SK-N-SH (cell line): Measurements from ENCODE around the gene IL7R. TPM values are rescaled to one million over a fixed set of nuclear protein-coding genes. Genes with fewer than 3 reads are reported as not detected.

Experiments used
- CTCF ChIA-PET: fragments of 300-600, 350-600 bp; formaldehyde crosslinking; extraction: SDS; loops from one replicate; lab custom pipeline; 2021; lab: Yijun Ruan, JAX
- POLR2A ChIA-PET: fragments of 350-600 bp; sonication (Branson Sonifier 250); formaldehyde crosslinking; extraction: SDS; loops from one replicate; lab custom pipeline; 2020; ENCODE audit warnings: antibody characterized with exemption, inconsistent platforms; lab: Yijun Ruan, JAX
- DNase-seq: peaks from one replicate; pipeline ENCODE4 v3.0.0; 2012
- H2AFZ ChIP-seq: fragments of 200-600 bp; sonication (generic); 2 replicates; pipeline ENCODE4 v1.8.1; 2016; ENCODE audit warnings: antibody characterized with exemption, mild to moderate bottlenecking, low read depth
- H3F3A ChIP-seq: fragments of 200-600 bp; sonication (generic); replicated peaks from 2 replicates; pipeline ENCODE3; 2016; ENCODE audit warnings: antibody characterized with exemption, mild to moderate bottlenecking; ENCODE audit not compliant: insufficient read depth
- H3K27ac ChIP-seq, 2 experiments: fragments of 200-500 bp in 1 of 2; fragments of 200-600 bp in 1 of 2; sonication (Bioruptor generic) in 1 of 2; sonication (generic), shearing (Covaris generic) in 1 of 2; 2 replicates each; pipeline versions ENCODE4 v1.5.1 to v1.6.1; 2014 to 2016; ENCODE audit warnings: low read depth in 2 of 2, inconsistent platforms in 1 of 2, low read length in 1 of 2, mild to moderate bottlenecking in 1 of 2, mixed read lengths in 1 of 2
- H3K27me3 ChIP-seq: fragments of 200-600 bp; sonication (generic), shearing (Covaris generic); 2 replicates; pipeline ENCODE4 v1.6.1; 2016; ENCODE audit warnings: mixed run types; ENCODE audit not compliant: insufficient read depth
- H3K36me3 ChIP-seq, 2 experiments: fragments of 200-500 bp in 1 of 2; fragments of 200-600 bp in 1 of 2; sonication (Bioruptor generic) in 1 of 2; sonication (generic) in 1 of 2; replicated peaks in 1 of 2; 2 replicates each; pipeline versions ENCODE3 to v1.5.1; 2014 to 2016; ENCODE audit warnings: low read length in 1 of 2, mild to moderate bottlenecking in 1 of 2; ENCODE audit not compliant: insufficient read depth in 2 of 2, control insufficient read depth in 1 of 2
- H3K4me1 ChIP-seq, 2 experiments: fragments of 200-500 bp in 1 of 2; fragments of 200-600 bp in 1 of 2; sonication (Bioruptor generic) in 1 of 2; sonication (generic), shearing (Covaris generic) in 1 of 2; 2 replicates each; pipeline versions ENCODE4 v1.5.1 to v1.6.1; 2014 to 2016; ENCODE audit warnings: low read depth in 1 of 2, low read length in 1 of 2, mixed run types in 1 of 2; ENCODE audit not compliant: insufficient read depth in 2 of 2, control insufficient read depth in 1 of 2
- H3K4me2 ChIP-seq: fragments of 200-600 bp; sonication (generic), shearing (Covaris generic); 2 replicates; pipeline ENCODE4 v1.6.1; 2017; ENCODE audit warnings: mixed run types
- H3K4me3 ChIP-seq, 2 experiments: fragments of 200-500 bp in 1 of 2; fragments of 200-600 bp in 1 of 2; sonication (Bioruptor generic) in 1 of 2; sonication (generic), shearing (Covaris generic) in 1 of 2; 2 replicates each; pipeline versions ENCODE4 v1.5.1 to v1.8.1; 2014 to 2016; ENCODE audit warnings: low read depth in 2 of 2, inconsistent platforms in 1 of 2, low read length in 1 of 2, mild to moderate bottlenecking in 1 of 2, mixed read lengths in 1 of 2, moderate library complexity in 1 of 2
- H3K79me2 ChIP-seq: fragments of 200-600 bp; sonication (generic); 2 replicates; pipeline ENCODE4 v1.8.1; 2017; ENCODE audit warnings: mild to moderate bottlenecking; ENCODE audit not compliant: insufficient read depth
- H3K9ac ChIP-seq: fragments of 200-600 bp; sonication (generic); 2 replicates; pipeline ENCODE4 v1.6.1; 2017; ENCODE audit warnings: mixed run types
- H3K9me2 ChIP-seq: fragments of 200-600 bp; sonication (generic); 2 replicates; pipeline ENCODE4 v1.6.1; 2017; ENCODE audit warnings: mixed run types
- H3K9me3 ChIP-seq: fragments of 200-600 bp; sonication (generic); 2 replicates; pipeline ENCODE4 v1.6.1; 2017; ENCODE audit warnings: mixed run types, mild to moderate bottlenecking, moderate library complexity
- H4K20me1 ChIP-seq: fragments of 200-600 bp; sonication (generic); 2 replicates; pipeline ENCODE4 v1.6.1; 2017; ENCODE audit warnings: mild to moderate bottlenecking, mixed run types; ENCODE audit not compliant: insufficient read depth
- CHD2 ChIP-seq: fragments of 150-350 bp; IDR thresholded peaks from 2 replicates; pipeline ENCODE4 v1.6.1; 2018; ENCODE audit warnings: low read length; ENCODE audit not compliant: partially characterized antibody
- ELF1 ChIP-seq: IDR thresholded peaks from 2 replicates; pipeline ENCODE4 v1.4.0; 2012
- EP300 ChIP-seq, 2 experiments: IDR thresholded peaks; 2 replicates each; pipeline versions ENCODE4 v1.4.0 to v1.6.1; 2012; ENCODE audit warnings: borderline replicate concordance in 1 of 2, low read depth in 1 of 2, low read length in 1 of 2
- EZH2phosphoT487 ChIP-seq: fragments of 200-600 bp; sonication (generic); IDR thresholded peaks from 2 replicates; pipeline ENCODE4 v1.6.1; 2017; ENCODE audit warnings: low read depth, mixed run types, mild to moderate bottlenecking, antibody characterized with exemption, moderate library complexity, borderline replicate concordance
- FOSL2 ChIP-seq: IDR thresholded peaks from 2 replicates; pipeline ENCODE4 v1.4.0; 2012; ENCODE audit warnings: low read depth, mild to moderate bottlenecking, moderate library complexity, borderline replicate concordance
- FOXJ3 ChIP-seq: sonication (generic); formaldehyde crosslinking; IDR thresholded peaks from 2 replicates; pipeline ENCODE4 v1.5.1; 2020; ENCODE audit warnings: mild to moderate bottlenecking, missing genetic modification reagents
- FOXM1 ChIP-seq: IDR thresholded peaks from 2 replicates; pipeline ENCODE4 v1.4.0; 2012; ENCODE audit warnings: low read depth, mild to moderate bottlenecking
- GABPA ChIP-seq: IDR thresholded peaks from 2 replicates; pipeline ENCODE4 v1.4.0; 2012; ENCODE audit warnings: low read depth, mild to moderate bottlenecking
- GATA2 ChIP-seq: sonication (generic); formaldehyde crosslinking; IDR thresholded peaks from 2 replicates; pipeline ENCODE4 v1.5.0; 2020; ENCODE audit warnings: mild to moderate bottlenecking, missing genetic modification reagents
- MXI1 ChIP-seq: IDR thresholded peaks from 2 replicates; pipeline ENCODE4 v1.6.1; 2012; ENCODE audit warnings: mild to moderate bottlenecking, low read depth, low read length, improper control_type of control experiment
- POLR2AphosphoS5 ChIP-seq: IDR thresholded peaks from 2 replicates; pipeline ENCODE4 v1.6.1; 2012; ENCODE audit warnings: low read depth, low read length
- RCOR1 ChIP-seq: fragments of 150-350 bp; IDR thresholded peaks from 2 replicates; pipeline ENCODE4 v1.6.1; 2017; ENCODE audit warnings: antibody characterized with exemption, low read length
- RXRA ChIP-seq: IDR thresholded peaks from 2 replicates; pipeline ENCODE4 v1.4.0; 2012; ENCODE audit warnings: low read depth, mild to moderate bottlenecking, borderline replicate concordance
- SIN3A ChIP-seq: IDR thresholded peaks from 2 replicates; pipeline ENCODE4 v1.6.1; 2012; ENCODE audit warnings: low read depth, mild to moderate bottlenecking, low read length, moderate library complexity, borderline replicate concordance
- SMC3 ChIP-seq: IDR thresholded peaks from 2 replicates; pipeline ENCODE4 v1.6.1; 2012; ENCODE audit warnings: low read depth, low read length, improper control_type of control experiment
- TCF12 ChIP-seq: IDR thresholded peaks from 2 replicates; pipeline ENCODE4 v1.4.0; 2012
- TEAD4 ChIP-seq: IDR thresholded peaks from 2 replicates; pipeline ENCODE4 v1.4.0; 2012; ENCODE audit warnings: mild to moderate bottlenecking, borderline replicate concordance; ENCODE audit not compliant: insufficient read depth
- YY1 ChIP-seq: IDR thresholded peaks from 2 replicates; pipeline ENCODE4 v1.4.0; 2012; ENCODE audit warnings: low read depth, mild to moderate bottlenecking
- WGBS: methylation state at CpG from one replicate; pipeline ENCODE4 v1.1.6; 2017; ENCODE audit warnings: low lambda C conversion rate; 5-methylcytosine and 5-hydroxymethylcytosine counted together
- polyA plus RNA-seq, 3 experiments: library from polyadenylated mRNA; depleted of rRNA; stranded (reverse); fragments of >200 nt; gene quantifications; 2 replicates each; pipeline ENCODE4 v1.2.3, GENCODE V29; 2012
- TF ChIP-seq, protein P1 (sequence below): fragments of 150-350 bp; IDR thresholded peaks from 2 replicates; pipeline ENCODE4 v1.6.1; 2017; ENCODE audit warnings: antibody characterized with exemption, low read length, low read depth, borderline replicate concordance
- TF ChIP-seq, protein P2 (sequence below): fragments of 150-350 bp; IDR thresholded peaks from 2 replicates; pipeline ENCODE4 v1.6.1; 2016; ENCODE audit warnings: mild to moderate bottlenecking, low read depth, low read length
- TF ChIP-seq, protein P3 (sequence below): IDR thresholded peaks from 2 replicates; pipeline ENCODE4 v1.4.0; 2012; ENCODE audit warnings: low read depth, borderline replicate concordance

The IL7R gene
- polyA plus RNA-seq, 1 of the 3 experiments (the other 2 are of a cell fraction) = 3.0 TPM

DNA sequence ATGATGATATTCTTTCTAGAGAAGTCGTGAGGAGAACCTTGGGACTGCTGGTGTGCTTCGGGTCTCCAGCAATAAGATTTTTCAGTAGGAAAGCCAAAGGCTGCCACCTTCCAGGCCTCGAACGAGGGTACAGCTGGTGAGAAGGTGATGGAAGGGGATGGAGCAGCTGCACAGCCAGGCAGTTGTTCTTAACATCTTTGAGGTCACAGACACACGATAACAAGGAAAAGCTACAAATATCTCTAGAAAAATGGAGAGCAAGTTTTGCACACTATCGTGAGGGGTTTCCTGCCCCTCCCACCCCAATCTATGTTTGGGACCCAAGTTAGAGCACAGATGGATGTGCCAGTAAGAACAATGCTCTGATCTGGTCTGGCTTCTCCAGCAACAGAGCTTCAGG is 6.8 kb upstream of the IL7R start:
- H4K20me1 ChIP-seq = no peaks in the 10 kb centered on the region
- CTCF ChIA-PET = interaction anchor here (1.0 kb wide), 1 partner anchor 75 kb away, joined by 3 read pairs; no protein-coding TSS in a partner anchor
- H3K27ac ChIP-seq = no peak overlapping the region
- no peaks in the 10 kb centered on the region for H3K36me3 ChIP-seq
- peaks cover 0 to 13% of the 10 kb centered on the region in 2 experiments; a peak in 1 of 4 replicates for H3K4me1 ChIP-seq
- H3K27me3 ChIP-seq = no peaks in the 10 kb centered on the region
- H3K4me2 ChIP-seq = no peak overlapping the region
- peaks cover 4% of the 10 kb centered on the region for H3F3A ChIP-seq
- no peaks in the 10 kb centered on the region for H3K9me2 ChIP-seq
- H2AFZ ChIP-seq = 0 out of 2 replicates have a peak overlapping the region, but pooled peaks have one; percentile 33
- POLR2A ChIA-PET = no interaction called here
- 79% methylated on average over 6 of the region's 6 CpGs for WGBS
- no peaks in the 10 kb centered on the region; the same call in 1 of the 2 replicates for H3K79me2 ChIP-seq
- TF ChIP-seq RCOR1 (no peak), ELF1 (no peak), FOXJ3 (CRISPR knock-in tag) (no peak), YY1 (no peak), POLR2AphosphoS5 (no peak), TCF12 (no peak), EP300 (IDR thresholded peaks at IDR 0.05; ENCODE audit: borderline replicate concordance in 1 of 2, low read depth in 1 of 2, low read length in 1 of 2) (no peak), FOXM1 (no peak)
- TF ChIP-seq, protein P1, sequence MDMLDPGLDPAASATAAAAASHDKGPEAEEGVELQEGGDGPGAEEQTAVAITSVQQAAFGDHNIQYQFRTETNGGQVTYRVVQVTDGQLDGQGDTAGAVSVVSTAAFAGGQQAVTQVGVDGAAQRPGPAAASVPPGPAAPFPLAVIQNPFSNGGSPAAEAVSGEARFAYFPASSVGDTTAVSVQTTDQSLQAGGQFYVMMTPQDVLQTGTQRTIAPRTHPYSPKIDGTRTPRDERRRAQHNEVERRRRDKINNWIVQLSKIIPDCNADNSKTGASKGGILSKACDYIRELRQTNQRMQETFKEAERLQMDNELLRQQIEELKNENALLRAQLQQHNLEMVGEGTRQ = no peak
- no peaks in the 10 kb centered on the region; the same call in 1 of the 2 replicates for H3K9me3 ChIP-seq
- no peak overlapping the region for H3K9ac ChIP-seq
- no peak for DNase-seq
- H3K4me3 ChIP-seq = no peak overlapping the region

DNA sequence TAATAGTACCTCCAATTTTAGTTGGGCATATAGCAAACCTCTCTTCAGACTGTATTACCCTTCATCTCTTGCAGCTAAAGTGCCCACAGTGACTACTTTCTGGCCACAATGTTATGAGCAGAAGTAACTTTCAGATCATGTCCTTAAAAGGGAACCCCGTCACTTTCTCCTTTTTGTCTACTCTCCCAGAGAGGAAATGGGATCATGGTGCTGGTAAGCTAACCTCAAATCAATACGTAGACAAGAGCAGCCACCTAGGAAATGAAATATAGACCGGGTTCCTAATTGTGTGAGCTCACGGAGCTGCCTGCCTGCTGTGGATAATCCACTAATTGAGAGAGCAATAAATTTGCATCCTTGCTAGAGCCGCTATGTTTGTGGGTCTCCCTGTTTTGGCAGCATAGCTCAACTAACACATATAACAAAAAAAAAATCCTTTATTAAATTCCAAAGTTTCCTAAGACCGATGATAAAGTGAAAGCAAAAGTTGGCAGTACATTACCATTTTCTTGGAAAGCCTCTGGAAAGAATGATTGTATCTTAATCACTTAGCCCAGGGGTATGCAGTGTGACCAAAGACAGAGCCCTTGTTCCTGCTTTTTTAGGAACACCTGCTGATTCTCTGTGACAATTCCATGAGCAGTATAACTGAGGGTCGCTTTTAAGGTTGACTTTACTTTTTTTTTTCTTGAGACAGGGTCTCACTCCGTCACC is 5.6 kb upstream of the IL7R start:
- Histone ChIP-seq H3K4me3 (peak overlapping the region; percentile 36 to 48; a peak in 2 of 4 replicates), H2AFZ (peak overlapping the region; percentile 72)
- POLR2A ChIA-PET = no interaction called here
- TF ChIP-seq, protein P2, sequence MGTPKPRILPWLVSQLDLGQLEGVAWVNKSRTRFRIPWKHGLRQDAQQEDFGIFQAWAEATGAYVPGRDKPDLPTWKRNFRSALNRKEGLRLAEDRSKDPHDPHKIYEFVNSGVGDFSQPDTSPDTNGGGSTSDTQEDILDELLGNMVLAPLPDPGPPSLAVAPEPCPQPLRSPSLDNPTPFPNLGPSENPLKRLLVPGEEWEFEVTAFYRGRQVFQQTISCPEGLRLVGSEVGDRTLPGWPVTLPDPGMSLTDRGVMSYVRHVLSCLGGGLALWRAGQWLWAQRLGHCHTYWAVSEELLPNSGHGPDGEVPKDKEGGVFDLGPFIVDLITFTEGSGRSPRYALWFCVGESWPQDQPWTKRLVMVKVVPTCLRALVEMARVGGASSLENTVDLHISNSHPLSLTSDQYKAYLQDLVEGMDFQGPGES = no peak
- no peak for TF ChIP-seq CHD2
- TF ChIP-seq SIN3A = no peak
- no peak for TF ChIP-seq SMC3
- no peak for TF ChIP-seq MXI1
- no peak for TF ChIP-seq EP300 (IDR thresholded peaks at IDR 0.05; ENCODE audit: borderline replicate concordance in 1 of 2, low read depth in 1 of 2, low read length in 1 of 2)
- no peak for TF ChIP-seq TEAD4
- no peak for TF ChIP-seq FOSL2
- no peak for TF ChIP-seq GATA2 (CRISPR knock-in tag)
- no peak for TF ChIP-seq FOXJ3 (CRISPR knock-in tag)
- TF ChIP-seq, protein P3, sequence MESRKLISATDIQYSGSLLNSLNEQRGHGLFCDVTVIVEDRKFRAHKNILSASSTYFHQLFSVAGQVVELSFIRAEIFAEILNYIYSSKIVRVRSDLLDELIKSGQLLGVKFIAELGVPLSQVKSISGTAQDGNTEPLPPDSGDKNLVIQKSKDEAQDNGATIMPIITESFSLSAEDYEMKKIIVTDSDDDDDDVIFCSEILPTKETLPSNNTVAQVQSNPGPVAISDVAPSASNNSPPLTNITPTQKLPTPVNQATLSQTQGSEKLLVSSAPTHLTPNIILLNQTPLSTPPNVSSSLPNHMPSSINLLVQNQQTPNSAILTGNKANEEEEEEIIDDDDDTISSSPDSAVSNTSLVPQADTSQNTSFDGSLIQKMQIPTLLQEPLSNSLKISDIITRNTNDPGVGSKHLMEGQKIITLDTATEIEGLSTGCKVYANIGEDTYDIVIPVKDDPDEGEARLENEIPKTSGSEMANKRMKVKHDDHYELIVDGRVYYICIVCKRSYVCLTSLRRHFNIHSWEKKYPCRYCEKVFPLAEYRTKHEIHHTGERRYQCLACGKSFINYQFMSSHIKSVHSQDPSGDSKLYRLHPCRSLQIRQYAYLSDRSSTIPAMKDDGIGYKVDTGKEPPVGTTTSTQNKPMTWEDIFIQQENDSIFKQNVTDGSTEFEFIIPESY = no peak
- no peak for TF ChIP-seq POLR2AphosphoS5
- TF ChIP-seq RXRA = no peak
- TF ChIP-seq EZH2phosphoT487 = no peak
- TF ChIP-seq GABPA = no peak
- TF ChIP-seq, all 33 proteins: peak for 0
- DNase-seq = no peak
- Histone ChIP-seq H3K9me2 (no peaks in the 10 kb centered on the region), H4K20me1 (no peaks in the 10 kb centered on the region), H3K9ac (peak overlapping the region; percentile 41; the same call in 1 of the 2 replicates), H3K4me2 (peak overlapping the region; percentile 69), H3F3A (peaks cover 7% of the 10 kb centered on the region), H3K27ac (peak overlapping the region in 1 of 2 experiments; percentile 60; a peak in 1 of 4 replicates), H3K36me3 (no peaks in the 10 kb centered on the region), H3K79me2 (no peaks in the 10 kb centered on the region), H3K4me1 (peaks cover 0 to 15% of the 10 kb centered on the region in 2 experiments; a peak in 2 of 4 replicates), H3K27me3 (no peaks in the 10 kb centered on the region), H3K9me3 (no peaks in the 10 kb centered on the region; the same call in 1 of the 2 replicates)
- CTCF ChIA-PET = interaction anchor here (0.8 to 2.3 kb wide), 4 partner anchors 11 to 200 kb away, joined by 3 to 7 read pairs (median 4); no protein-coding TSS in a partner anchor
- WGBS = 28% methylated on average over 8 of the region's 8 CpGs
